ENCODE measurements around the gene TMEM185B. TPM values are rescaled to one million over a fixed set of nuclear protein-coding genes. Genes with fewer than 3 reads are reported as not detected.
A peak's percentile ranks its signal among the peaks of the same experiment; 100 is the strongest.
"Not testable (repeated sequence)": the region's sequence is repeated elsewhere in the genome, so short reads cannot be mapped to it uniquely, and the experiment has no call there.

TMEM185B gene
- 10 to 100 TPM; 22.4 to 25.3 (median 23.6) TPM for polyA plus RNA-seq (ENCODE audit: insufficient read depth in 1 of 5, insufficient read length in 5 of 5, low replicate concordance in 1 of 5)
- long read RNA-seq, donor 1, transcript TMEM185B-201 (1 exons, 2,131 nt): major isoform, 32 of 32 reads
- long read RNA-seq, donor 1, partial matches to known transcripts: 0 of 32 reads
- long read RNA-seq, donor 1, other reads (novel, unspliced or antisense): 0 of 32 reads
- long read RNA-seq, donor 2, transcript TMEM185B-201 (1 exons, 2,131 nt): major isoform, 15 of 15 reads
- long read RNA-seq, donor 2, partial matches to known transcripts: 0 of 15 reads
- long read RNA-seq, donor 2, other reads (novel, unspliced or antisense): 0 of 15 reads
- long read RNA-seq, donor 3, transcript TMEM185B-201 (1 exons, 2,131 nt): major isoform, 23 of 23 reads
- long read RNA-seq, donor 3, partial matches to known transcripts: 0 of 23 reads
- long read RNA-seq, donor 3, other reads (novel, unspliced or antisense): 0 of 23 reads
- long read RNA-seq, donor 4, transcript TMEM185B-201 (1 exons, 2,131 nt): major isoform, 29 of 29 reads
- long read RNA-seq, donor 4, partial matches to known transcripts: 0 of 29 reads
- long read RNA-seq, donor 4, other reads (novel, unspliced or antisense): 0 of 29 reads
- long read RNA-seq, donor 5, transcript TMEM185B-201 (1 exons, 2,131 nt): major isoform, 28 of 28 reads
- long read RNA-seq, donor 5, partial matches to known transcripts: 0 of 28 reads
- long read RNA-seq, donor 5, other reads (novel, unspliced or antisense): 0 of 28 reads
- long read RNA-seq, donor 6, transcript TMEM185B-201 (1 exons, 2,131 nt): major isoform, 28 of 28 reads
- long read RNA-seq, donor 6, partial matches to known transcripts: 0 of 28 reads
- long read RNA-seq, donor 6, other reads (novel, unspliced or antisense): 0 of 28 reads
- long read RNA-seq, donor 7, transcript TMEM185B-201 (1 exons, 2,131 nt): major isoform, 18 of 18 reads
- long read RNA-seq, donor 7, partial matches to known transcripts: 0 of 18 reads
- long read RNA-seq, donor 7, other reads (novel, unspliced or antisense): 0 of 18 reads
- long read RNA-seq, donor 8, transcript TMEM185B-201 (1 exons, 2,131 nt): major isoform, 17 of 17 reads
- long read RNA-seq, donor 8, partial matches to known transcripts: 0 of 17 reads
- long read RNA-seq, donor 8, other reads (novel, unspliced or antisense): 0 of 17 reads

- DNase-seq: peak; percentile 88 to 89
Observed at GRCh38 chr2:120223034-120223912, at the start of gene TMEM185B. Gene TMEM185B, minus strand, starts transcription at chr2:120223400. Its CDS starts 424 bp downstream, at chr2:120222976.

GRCh38 chr2:120271711-120272379, 48.6 kb upstream of the TMEM185B start:
- no peak for DNase-seq

- DNase-seq: no peak
Observed at GRCh38 chr2:120269816-120270215, 46.6 kb upstream of the TMEM185B start.

- DNase-seq: no peak
Observed at GRCh38 chr2:120269076-120269744, 46.0 kb upstream of the TMEM185B start.

GRCh38 chr2:120267348-120267747, 44.1 kb upstream of the TMEM185B start:
- no peak for DNase-seq

GRCh38 chr2:120265006-120265405, 41.8 kb upstream of the TMEM185B start:
- DNase-seq: no peak

- no peak for DNase-seq
Observed at GRCh38 chr2:120262761-120263428, 39.7 kb upstream of the TMEM185B start.

GRCh38 chr2:120262150-120262549, 39.0 kb upstream of the TMEM185B start:
- no peak for DNase-seq

- DNase-seq: no peak
Observed at GRCh38 chr2:120261387-120262006, 38.3 kb upstream of the TMEM185B start.

- no peak for DNase-seq
Observed at GRCh38 chr2:120260736-120261135, 37.5 kb upstream of the TMEM185B start.

- DNase-seq: not testable (repeated sequence)
Observed at GRCh38 chr2:120259939-120260338, 36.7 kb upstream of the TMEM185B start.

- no peak for DNase-seq
Observed at GRCh38 chr2:120258196-120258595, 35.0 kb upstream of the TMEM185B start.

GRCh38 chr2:120257522-120257921, 34.3 kb upstream of the TMEM185B start:
- DNase-seq: no peak

GRCh38 chr2:120256651-120257000, 33.4 kb upstream of the TMEM185B start:
- no peak for DNase-seq

GRCh38 chr2:120255986-120256650, 32.9 kb upstream of the TMEM185B start:
- DNase-seq: no peak

GRCh38 chr2:120255071-120255470, 31.9 kb upstream of the TMEM185B start:
- DNase-seq: no peak

GRCh38 chr2:120254178-120254577, 31.0 kb upstream of the TMEM185B start:
- DNase-seq: no peak
